Measurements from ENCODE around the gene IRX6. TPM values are rescaled to one million over a fixed set of nuclear protein-coding genes. Genes with fewer than 3 reads are reported as not detected.

IRX6 gene
- total RNA-seq, 1 experiment from 2014 or later, result 0.22 TPM

- TF ChIP-seq, protein P1, sequence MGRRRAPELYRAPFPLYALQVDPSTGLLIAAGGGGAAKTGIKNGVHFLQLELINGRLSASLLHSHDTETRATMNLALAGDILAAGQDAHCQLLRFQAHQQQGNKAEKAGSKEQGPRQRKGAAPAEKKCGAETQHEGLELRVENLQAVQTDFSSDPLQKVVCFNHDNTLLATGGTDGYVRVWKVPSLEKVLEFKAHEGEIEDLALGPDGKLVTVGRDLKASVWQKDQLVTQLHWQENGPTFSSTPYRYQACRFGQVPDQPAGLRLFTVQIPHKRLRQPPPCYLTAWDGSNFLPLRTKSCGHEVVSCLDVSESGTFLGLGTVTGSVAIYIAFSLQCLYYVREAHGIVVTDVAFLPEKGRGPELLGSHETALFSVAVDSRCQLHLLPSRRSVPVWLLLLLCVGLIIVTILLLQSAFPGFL (CRISPR knock-in tag; IDR thresholded peaks at IDR 0.05; ENCODE audit: borderline replicate concordance), result no peak
- no peak for TF ChIP-seq NFYB (CRISPR knock-in tag; conservative IDR thresholded peaks at IDR 0.05; ENCODE audit: low read depth)
- TF ChIP-seq, protein P2, sequence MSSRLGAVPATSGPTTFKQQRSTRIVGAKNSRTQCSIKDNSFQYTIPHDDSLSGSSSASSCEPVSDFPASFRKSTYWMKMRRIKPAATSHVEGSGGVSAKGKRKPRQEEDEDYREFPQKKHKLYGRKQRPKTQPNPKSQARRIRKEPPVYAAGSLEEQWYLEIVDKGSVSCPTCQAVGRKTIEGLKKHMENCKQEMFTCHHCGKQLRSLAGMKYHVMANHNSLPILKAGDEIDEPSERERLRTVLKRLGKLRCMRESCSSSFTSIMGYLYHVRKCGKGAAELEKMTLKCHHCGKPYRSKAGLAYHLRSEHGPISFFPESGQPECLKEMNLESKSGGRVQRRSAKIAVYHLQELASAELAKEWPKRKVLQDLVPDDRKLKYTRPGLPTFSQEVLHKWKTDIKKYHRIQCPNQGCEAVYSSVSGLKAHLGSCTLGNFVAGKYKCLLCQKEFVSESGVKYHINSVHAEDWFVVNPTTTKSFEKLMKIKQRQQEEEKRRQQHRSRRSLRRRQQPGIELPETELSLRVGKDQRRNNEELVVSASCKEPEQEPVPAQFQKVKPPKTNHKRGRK (CRISPR knock-in tag; IDR thresholded peaks at IDR 0.05; ENCODE audit: borderline replicate concordance), result no peak
- no peak for TF ChIP-seq IRF2 (CRISPR knock-in tag; IDR thresholded peaks at IDR 0.05; ENCODE audit: borderline replicate concordance, low read depth)
- no peak for TF ChIP-seq TCF7 (CRISPR knock-in tag; IDR thresholded peaks at IDR 0.05; ENCODE audit: low read depth)
These were observed 35.9 kb downstream of the IRX6 start (continued) for GRCh38 chr16:55359946-55360345.

GRCh38 chr16:55364811-55365210 lies 40.8 kb downstream of the IRX6 start:
- Mint-ChIP-seq H3K27ac (no peak overlapping the region), H3K4me3 (no peak overlapping the region), H3K9me3 (no peaks in the 10 kb centered on the region), H3K27me3 (ENCODE audit: low read depth) (peaks cover 3% of the 10 kb centered on the region; the same call in 1 of the 2 replicates), H3K4me1 (peaks cover 5% of the 10 kb centered on the region; the same call in 1 of the 2 replicates), H3K36me3 (no peaks in the 10 kb centered on the region)
- ATAC-seq (no peak), DNase-seq (ENCODE audit: low spot score) (no peak)
- no peak for TF ChIP-seq GTF2I (CRISPR knock-in tag; conservative IDR thresholded peaks at IDR 0.05)
- TF ChIP-seq NFATC4 (CRISPR knock-in tag; IDR thresholded peaks at IDR 0.05), result no peak
- TF ChIP-seq, protein P1 (CRISPR knock-in tag; IDR thresholded peaks at IDR 0.05; ENCODE audit: borderline replicate concordance), result no peak
- no peak for TF ChIP-seq SMAD3 (CRISPR knock-in tag; IDR thresholded peaks at IDR 0.05; ENCODE audit: borderline replicate concordance)
- ChIA-PET CTCF (no interaction called here), POLR2A (interaction anchor here (0.6 kb wide), 1 partner anchor 257 kb away, joined by 4 read pairs; no protein-coding TSS in a partner anchor)

- Mint-ChIP-seq H3K27ac (no peak overlapping the region), H3K36me3 (no peaks in the 10 kb centered on the region), H3K9me3 (no peaks in the 10 kb centered on the region), H3K4me3 (no peak overlapping the region), H3K4me1 (peaks cover 17% of the 10 kb centered on the region), H3K27me3 (ENCODE audit: low read depth) (peaks cover 21% of the 10 kb centered on the region)
- ATAC-seq, result no peak
- POLR2A ChIA-PET, result no interaction called here
- CTCF ChIA-PET, result no interaction called here
- DNase-seq (ENCODE audit: low spot score), result no peak
- TF ChIP-seq ERG (CRISPR knock-in tag; IDR thresholded peaks at IDR 0.05) (no peak), NFATC4 (CRISPR knock-in tag; IDR thresholded peaks at IDR 0.05) (no peak), JAZF1 (CRISPR knock-in tag; IDR thresholded peaks at IDR 0.05) (no peak), ATF1 (CRISPR knock-in tag; IDR thresholded peaks at IDR 0.05) (no peak)
These were observed 43.4 kb downstream of the IRX6 start for GRCh38 chr16:55367301-55367811.

DNA sequence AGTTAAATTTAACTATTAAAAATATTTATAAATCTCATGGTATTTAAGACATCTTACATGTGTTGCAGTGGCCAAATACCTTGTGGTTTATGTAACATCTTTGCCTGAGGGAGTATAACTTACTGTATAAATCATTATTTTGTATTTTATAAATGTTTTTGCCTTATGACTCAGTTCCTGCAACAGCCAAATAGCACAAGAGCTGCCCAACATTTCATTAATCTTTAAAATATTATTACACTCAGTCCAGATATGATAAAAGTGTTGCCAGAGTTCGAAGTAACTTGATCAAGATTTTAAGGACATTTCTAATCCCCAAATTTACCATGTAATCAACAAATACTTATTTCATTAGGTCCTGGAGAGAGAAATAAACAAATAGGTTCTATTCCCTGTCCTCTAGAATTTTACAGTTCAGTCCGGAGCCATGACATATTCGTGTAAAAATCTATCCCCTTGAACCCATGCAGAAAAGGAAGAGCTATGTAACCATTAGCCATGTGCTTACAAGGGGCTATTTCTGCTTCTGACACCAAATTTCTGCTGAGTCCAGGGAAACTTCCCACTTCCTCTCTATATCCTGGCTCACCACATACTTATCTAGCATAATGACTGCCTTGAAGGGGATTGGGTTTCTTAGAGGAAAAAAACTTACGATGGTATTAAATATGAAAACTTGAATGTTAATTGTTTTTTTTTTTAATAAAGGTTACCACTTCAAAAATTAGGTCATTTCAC lies 44.0 kb downstream of the IRX6 start:
- Mint-ChIP-seq H3K4me1 (peaks cover 17% of the 10 kb centered on the region), H3K9me3 (no peaks in the 10 kb centered on the region), H3K36me3 (no peaks in the 10 kb centered on the region), H3K27ac (no peak overlapping the region), H3K4me3 (no peak overlapping the region), H3K27me3 (ENCODE audit: low read depth) (peaks cover 24% of the 10 kb centered on the region)
- DNase-seq (ENCODE audit: low spot score), result no peak
- TF ChIP-seq PRDM15 (CRISPR knock-in tag; IDR thresholded peaks at IDR 0.05) (no peak), ZNF263 (CRISPR knock-in tag; IDR thresholded peaks at IDR 0.05; ENCODE audit: low read depth) (no peak), NFATC4 (CRISPR knock-in tag; IDR thresholded peaks at IDR 0.05) (no peak), MYBL2 (CRISPR knock-in tag; IDR thresholded peaks at IDR 0.05) (no peak), EMX1 (CRISPR knock-in tag; IDR thresholded peaks at IDR 0.05) (no peak), CREM (CRISPR knock-in tag; IDR thresholded peaks at IDR 0.05) (no peak)
- TF ChIP-seq, protein P3, sequence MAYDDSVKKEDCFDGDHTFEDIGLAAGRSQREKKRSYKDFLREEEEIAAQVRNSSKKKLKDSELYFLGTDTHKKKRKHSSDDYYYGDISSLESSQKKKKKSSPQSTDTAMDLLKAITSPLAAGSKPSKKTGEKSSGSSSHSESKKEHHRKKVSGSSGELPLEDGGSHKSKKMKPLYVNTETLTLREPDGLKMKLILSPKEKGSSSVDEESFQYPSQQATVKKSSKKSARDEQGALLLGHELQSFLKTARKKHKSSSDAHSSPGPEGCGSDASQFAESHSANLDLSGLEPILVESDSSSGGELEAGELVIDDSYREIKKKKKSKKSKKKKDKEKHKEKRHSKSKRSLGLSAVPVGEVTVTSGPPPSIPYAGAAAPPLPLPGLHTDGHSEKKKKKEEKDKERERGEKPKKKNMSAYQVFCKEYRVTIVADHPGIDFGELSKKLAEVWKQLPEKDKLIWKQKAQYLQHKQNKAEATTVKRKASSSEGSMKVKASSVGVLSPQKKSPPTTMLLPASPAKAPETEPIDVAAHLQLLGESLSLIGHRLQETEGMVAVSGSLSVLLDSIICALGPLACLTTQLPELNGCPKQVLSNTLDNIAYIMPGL (CRISPR knock-in tag; IDR thresholded peaks at IDR 0.05), result no peak
- TF ChIP-seq, protein P4, sequence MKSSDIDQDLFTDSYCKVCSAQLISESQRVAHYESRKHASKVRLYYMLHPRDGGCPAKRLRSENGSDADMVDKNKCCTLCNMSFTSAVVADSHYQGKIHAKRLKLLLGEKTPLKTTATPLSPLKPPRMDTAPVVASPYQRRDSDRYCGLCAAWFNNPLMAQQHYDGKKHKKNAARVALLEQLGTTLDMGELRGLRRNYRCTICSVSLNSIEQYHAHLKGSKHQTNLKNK (CRISPR knock-in tag; IDR thresholded peaks at IDR 0.05), result no peak
- ChIA-PET POLR2A (no interaction called here), CTCF (no interaction called here)
- ATAC-seq, result no peak

Measured in WTC11 (cell line).